ENCODE measurements around the gene PRC1. TPM values are rescaled to one million over a fixed set of nuclear protein-coding genes. Genes with fewer than 3 reads are reported as not detected.
"Not testable (repeated sequence)": the region's sequence is repeated elsewhere in the genome, so short reads cannot be mapped to it uniquely, and the experiment has no call there.

PRC1 gene
- total RNA-seq, 1 donor from 2014 or later, result 11.8 TPM

- Mint-ChIP-seq H3K4me1 (ENCODE audit: low read depth, unreplicated experiment) (peaks cover 14% of the 10 kb centered on the region), H3K27ac (ENCODE audit: unreplicated experiment) (no peak overlapping the region), H3K36me3 (ENCODE audit: low read depth, unreplicated experiment) (peaks cover 4% of the 10 kb centered on the region), H3K27me3 (ENCODE audit: low read depth, unreplicated experiment) (no peaks in the 10 kb centered on the region), H3K4me3 (ENCODE audit: unreplicated experiment) (no peak overlapping the region), H3K9me3 (ENCODE audit: unreplicated experiment) (no peaks in the 10 kb centered on the region)
- H3K4me1 ChIP-seq (ENCODE audit: insufficient read depth, low read length), result peaks cover 7% of the 10 kb centered on the region
- peaks cover 7% of the 10 kb centered on the region for H3K36me3 ChIP-seq (ENCODE audit: insufficient read depth, low read length)
- no peak overlapping the region for H3K4me3 ChIP-seq (ENCODE audit: insufficient read depth, low read depth, low read length)
- no peak overlapping the region for H3K27ac ChIP-seq (ENCODE audit: low read depth, low read length)
- no peak overlapping the region for H3K4me2 ChIP-seq (ENCODE audit: low read length)
- TF ChIP-seq EZH2 (IDR thresholded peaks at IDR 0.05; ENCODE audit: insufficient read depth, low read length), result no peak
- TF ChIP-seq CTCF (IDR thresholded peaks at IDR 0.05; ENCODE audit: insufficient read depth, low read depth, low read length), result no peak
- H3K79me2 ChIP-seq (ENCODE audit: insufficient read depth, low read length), result peaks cover 45% of the 10 kb centered on the region
- H3K27me3 ChIP-seq (ENCODE audit: insufficient read depth, low read length), result no peaks in the 10 kb centered on the region
- FAIRE-seq (no peak), DNase-seq (ENCODE audit: low read depth) (no peak)
- no peak overlapping the region for H2AFZ ChIP-seq (ENCODE audit: low read depth, low read length)
- peaks cover 8% of the 10 kb centered on the region for H4K20me1 ChIP-seq (ENCODE audit: insufficient read depth, low read length)
- no peak overlapping the region for H3K9ac ChIP-seq (ENCODE audit: low read length)
- H3K9me3 ChIP-seq (ENCODE audit: insufficient read depth, low read depth, low read length), result no peaks in the 10 kb centered on the region
These were observed 23.8 kb upstream of the PRC1 start for GRCh38 chr15:91018158-91018557.

GRCh38 chr15:91017716-91018115 is 23.4 kb upstream of the PRC1 start:
- no peak overlapping the region for H3K27ac Mint-ChIP-seq (ENCODE audit: unreplicated experiment)
- Histone ChIP-seq H3K79me2 (ENCODE audit: insufficient read depth, low read length) (peaks cover 45% of the 10 kb centered on the region), H3K9me3 (ENCODE audit: insufficient read depth, low read depth, low read length) (no peaks in the 10 kb centered on the region), H3K27ac (ENCODE audit: low read depth, low read length) (no peak overlapping the region), H3K36me3 (ENCODE audit: insufficient read depth, low read length) (peaks cover 7% of the 10 kb centered on the region), H3K4me2 (ENCODE audit: low read length) (no peak overlapping the region), H4K20me1 (ENCODE audit: insufficient read depth, low read length) (peaks cover 8% of the 10 kb centered on the region), H3K27me3 (ENCODE audit: insufficient read depth, low read length) (no peaks in the 10 kb centered on the region), H3K4me1 (ENCODE audit: insufficient read depth, low read length) (peaks cover 7% of the 10 kb centered on the region), H3K4me3 (ENCODE audit: insufficient read depth, low read depth, low read length) (no peak overlapping the region), H2AFZ (ENCODE audit: low read depth, low read length) (no peak overlapping the region), H3K9ac (ENCODE audit: low read length) (no peak overlapping the region)
- peaks cover 14% of the 10 kb centered on the region for H3K4me1 Mint-ChIP-seq (ENCODE audit: low read depth, unreplicated experiment)
- DNase-seq (ENCODE audit: low read depth), result no peak
- H3K4me3 Mint-ChIP-seq (ENCODE audit: unreplicated experiment), result no peak overlapping the region
- TF ChIP-seq EZH2 (IDR thresholded peaks at IDR 0.05; ENCODE audit: insufficient read depth, low read length) (no peak), CTCF (IDR thresholded peaks at IDR 0.05; ENCODE audit: insufficient read depth, low read depth, low read length) (no peak)
- peaks cover 4% of the 10 kb centered on the region for H3K36me3 Mint-ChIP-seq (ENCODE audit: low read depth, unreplicated experiment)
- no peaks in the 10 kb centered on the region for H3K9me3 Mint-ChIP-seq (ENCODE audit: unreplicated experiment)
- FAIRE-seq, result no peak
- H3K27me3 Mint-ChIP-seq (ENCODE audit: low read depth, unreplicated experiment), result no peaks in the 10 kb centered on the region

DNA sequence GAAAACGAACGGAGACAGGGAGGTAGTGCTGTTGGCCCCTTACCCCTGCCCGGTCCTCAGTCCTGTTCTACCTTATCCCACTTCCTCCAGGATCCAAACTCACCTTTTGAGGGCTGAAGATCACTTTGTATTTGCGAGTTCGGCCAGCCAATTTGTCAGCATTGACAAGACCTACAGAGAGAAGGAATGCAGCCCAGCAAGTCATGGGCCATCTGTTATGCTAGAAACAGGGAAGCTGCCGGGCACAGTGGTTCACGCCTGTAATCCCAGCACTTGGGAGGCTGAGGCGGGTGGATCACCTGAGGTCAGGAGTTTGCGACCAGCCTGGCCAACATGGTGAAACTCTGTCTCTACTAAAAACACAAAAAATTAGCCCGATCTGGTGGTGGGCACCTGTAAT is 19.4 kb upstream of the PRC1 start:
- DNase-seq (ENCODE audit: low read depth); H3K9ac ChIP-seq (ENCODE audit: low read length); H3K9me3 Mint-ChIP-seq (ENCODE audit: unreplicated experiment); H3K27me3 ChIP-seq (ENCODE audit: insufficient read depth, low read length); H3K4me1 Mint-ChIP-seq (ENCODE audit: low read depth, unreplicated experiment); H3K9me3 ChIP-seq (ENCODE audit: insufficient read depth, low read depth, low read length); H2AFZ ChIP-seq (ENCODE audit: low read depth, low read length); H4K20me1 ChIP-seq (ENCODE audit: insufficient read depth, low read length); H3K4me3 Mint-ChIP-seq (ENCODE audit: unreplicated experiment); H3K27ac ChIP-seq (ENCODE audit: low read depth, low read length); H3K4me2 ChIP-seq (ENCODE audit: low read length); FAIRE-seq; H3K4me1 ChIP-seq (ENCODE audit: insufficient read depth, low read length); H3K4me3 ChIP-seq (ENCODE audit: insufficient read depth, low read depth, low read length); H3K27me3 Mint-ChIP-seq (ENCODE audit: low read depth, unreplicated experiment); H3K27ac Mint-ChIP-seq (ENCODE audit: unreplicated experiment): not testable (repeated sequence)
- peaks cover 17% of the 10 kb centered on the region for H3K36me3 Mint-ChIP-seq (ENCODE audit: low read depth, unreplicated experiment)
- Histone ChIP-seq H3K36me3 (ENCODE audit: insufficient read depth, low read length) (peaks cover 13% of the 10 kb centered on the region), H3K79me2 (ENCODE audit: insufficient read depth, low read length) (peaks cover 13% of the 10 kb centered on the region)

All from astrocyte (in vitro differentiated cells and primary cell).